MG63 (cell line): ENCODE measurements around the gene STX2. TPM values are rescaled to one million over a fixed set of nuclear protein-coding genes. Genes with fewer than 3 reads are reported as not detected.
"Not testable (repeated sequence)": the region's sequence is repeated elsewhere in the genome, so short reads cannot be mapped to it uniquely, and the experiment has no call there.

Source experiments
- DNase-seq: peaks from one replicate; pipeline ENCODE4 v3.0.0-alpha.2; 2020
- H3K27me3 ChIP-seq: fragments of 250-450 bp; sonication (Bioruptor Pico); 2 replicates; pipeline ENCODE4 v1.5.1; 2020; ENCODE audit warnings: mild to moderate bottlenecking, moderate library complexity
- H3K36me3 ChIP-seq: fragments of 250-450 bp; sonication (Bioruptor Pico); 2 replicates; pipeline ENCODE4 v1.5.1; 2020; ENCODE audit warnings: mild to moderate bottlenecking, moderate library complexity
- H3K4me3 ChIP-seq: fragments of 250-450 bp; sonication (Bioruptor Pico); 2 replicates; pipeline ENCODE4 v1.5.1; 2020; ENCODE audit warnings: mild to moderate bottlenecking, moderate library complexity
- H3K9me3 ChIP-seq: fragments of 250-450 bp; sonication (Bioruptor Pico); 2 replicates; pipeline ENCODE4 v1.5.1; 2020; ENCODE audit warnings: mild to moderate bottlenecking, moderate library complexity
- total RNA-seq: library from RNA; depleted of rRNA; stranded (reverse); fragments of >200 nt; shearing (Covaris generic); gene quantifications from 2 replicates; pipeline ENCODE4 v1.2.3, GENCODE V29; 2014; ENCODE audit warnings: low replicate concordance

STX2 gene
- total RNA-seq, 1 experiment from 2014 or later: 23.6 TPM

- no peaks in the 10 kb centered on the region for H3K27me3 ChIP-seq
- peak overlapping the region; percentile 79 for H3K4me3 ChIP-seq
- no peaks in the 10 kb centered on the region for H3K9me3 ChIP-seq
- H3K36me3 ChIP-seq: peaks cover 50% of the 10 kb centered on the region
- peak; percentile 39 for DNase-seq
Observed at GRCh38 chr12:130872179-130873096, 33.4 kb upstream of the STX2 start.

GRCh38 chr12:130871286-130872178 is 32.5 kb upstream of the STX2 start, which contains the start of gene RAN:
RAN (plus strand) TSS chr12:130872066; CDS start chr12:130872594, 528 bp downstream.
- peak; percentile 96 for DNase-seq
- Histone ChIP-seq H3K36me3 (peaks cover 41% of the 10 kb centered on the region), H3K9me3 (no peaks in the 10 kb centered on the region), H3K27me3 (no peaks in the 10 kb centered on the region), H3K4me3 (peak within 1 kb of the TSS; percentile 79)

- DNase-seq: peak; percentile 90
- Histone ChIP-seq H3K4me3 (peak overlapping the region; percentile 55), H3K27me3 (no peaks in the 10 kb centered on the region), H3K36me3 (peaks cover 33% of the 10 kb centered on the region), H3K9me3 (no peaks in the 10 kb centered on the region)
Observed at GRCh38 chr12:130870442-130871285, 31.6 kb upstream of the STX2 start.

GRCh38 chr12:130868412-130868811 is 29.4 kb upstream of the STX2 start:
- peaks cover 10% of the 10 kb centered on the region for H3K36me3 ChIP-seq
- no peaks in the 10 kb centered on the region for H3K9me3 ChIP-seq
- H3K4me3 ChIP-seq: no peak overlapping the region
- no peaks in the 10 kb centered on the region for H3K27me3 ChIP-seq
- no peak for DNase-seq

GRCh38 chr12:130863298-130863697 is 24.2 kb upstream of the STX2 start:
- H3K9me3 ChIP-seq: no peaks in the 10 kb centered on the region
- H3K27me3 ChIP-seq: no peaks in the 10 kb centered on the region
- no peak for DNase-seq
- H3K36me3 ChIP-seq: no peaks in the 10 kb centered on the region
- no peak overlapping the region for H3K4me3 ChIP-seq

- H3K36me3 ChIP-seq, DNase-seq, H3K9me3 ChIP-seq, H3K4me3 ChIP-seq, H3K27me3 ChIP-seq: not testable (repeated sequence)
Observed at GRCh38 chr12:130862771-130863170, 23.7 kb upstream of the STX2 start.

- Histone ChIP-seq H3K9me3 (no peaks in the 10 kb centered on the region; the same call in 1 of the 2 replicates), H3K36me3 (no peaks in the 10 kb centered on the region), H3K4me3 (no peak overlapping the region), H3K27me3 (no peaks in the 10 kb centered on the region)
- no peak for DNase-seq
Observed at GRCh38 chr12:130862161-130862560, 23.1 kb upstream of the STX2 start.

- Histone ChIP-seq H3K36me3 (no peaks in the 10 kb centered on the region), H3K27me3 (no peaks in the 10 kb centered on the region), H3K4me3 (no peak overlapping the region), H3K9me3 (peaks cover 7% of the 10 kb centered on the region)
- DNase-seq: no peak
Observed at GRCh38 chr12:130860311-130860710, 21.3 kb upstream of the STX2 start.

GRCh38 chr12:130859161-130859560 is 20.1 kb upstream of the STX2 start:
- no peak for DNase-seq
- Histone ChIP-seq H3K9me3 (peaks cover 7% of the 10 kb centered on the region), H3K27me3 (no peaks in the 10 kb centered on the region), H3K4me3 (no peak overlapping the region), H3K36me3 (no peaks in the 10 kb centered on the region)

- Histone ChIP-seq H3K27me3 (no peaks in the 10 kb centered on the region), H3K36me3 (no peaks in the 10 kb centered on the region), H3K9me3 (peaks cover 7% of the 10 kb centered on the region), H3K4me3 (no peak overlapping the region)
- no peak for DNase-seq
Observed at GRCh38 chr12:130858084-130858483, 19.0 kb upstream of the STX2 start.

- H3K36me3 ChIP-seq: no peaks in the 10 kb centered on the region
- DNase-seq: no peak
- no peaks in the 10 kb centered on the region for H3K27me3 ChIP-seq
- H3K9me3 ChIP-seq: peaks cover 7% of the 10 kb centered on the region
- no peak overlapping the region for H3K4me3 ChIP-seq
Observed at GRCh38 chr12:130856088-130856487, 17.0 kb upstream of the STX2 start.

GRCh38 chr12:130850418-130851021 is 11.5 kb upstream of the STX2 start:
- Histone ChIP-seq H3K9me3 (no peaks in the 10 kb centered on the region), H3K4me3 (no peak overlapping the region), H3K36me3 (no peaks in the 10 kb centered on the region), H3K27me3 (no peaks in the 10 kb centered on the region)
- DNase-seq: no peak

- DNase-seq: no peak
- Histone ChIP-seq H3K36me3 (no peaks in the 10 kb centered on the region), H3K27me3 (no peaks in the 10 kb centered on the region), H3K4me3 (no peak overlapping the region), H3K9me3 (no peaks in the 10 kb centered on the region; the same call in 1 of the 2 replicates)
Observed at GRCh38 chr12:130849561-130850417, 10.7 kb upstream of the STX2 start.

GRCh38 chr12:130848785-130849305 is 9.8 kb upstream of the STX2 start:
- H3K9me3 ChIP-seq, H3K36me3 ChIP-seq, DNase-seq, H3K4me3 ChIP-seq, H3K27me3 ChIP-seq: not testable (repeated sequence)

- not testable (repeated sequence) for H3K27me3 ChIP-seq, H3K4me3 ChIP-seq, DNase-seq, H3K36me3 ChIP-seq, H3K9me3 ChIP-seq
Observed at GRCh38 chr12:130848105-130848504, 9.1 kb upstream of the STX2 start.
